K562 (cell line): ENCODE results near the gene DNAAF2. TPM values are rescaled to one million over a fixed set of nuclear protein-coding genes. Genes with fewer than 3 reads are reported as not detected.
A peak's percentile ranks its signal among the peaks of the same experiment; 100 is the strongest.

ENCODE experiments used
- CREB1 ChIP-seq, 2 experiments: sonication (generic) in 1 of 2; formaldehyde crosslinking in 1 of 2; IDR thresholded peaks; 2 replicates each; pipeline versions ENCODE4 v1.6.1 to v1.8.0; 2012 to 2022; ENCODE audit warnings: inconsistent platforms in 1 of 2, mild to moderate bottlenecking in 1 of 2, missing genetic modification reagents in 1 of 2, moderate library complexity in 1 of 2
- GTF2F1 ChIP-seq: IDR thresholded peaks from 2 replicates; pipeline ENCODE4 v1.6.1; 2011; ENCODE audit warnings: low read depth, low read length, improper control_type of control experiment
- HINFP ChIP-seq: fragments of 450-650 bp; conservative IDR thresholded peaks from 2 replicates; pipeline ENCODE4 v1.6.1; 2016; ENCODE audit warnings: missing genetic modification characterization, low read depth, mild to moderate bottlenecking, control low read depth, missing compliant biosample characterization
- MTA2 ChIP-seq: fragments of 450-650 bp; IDR thresholded peaks from 2 replicates; pipeline ENCODE4 v1.6.1; 2016; ENCODE audit warnings: low read depth
- PHB2 ChIP-seq: fragments of 450-650 bp; IDR thresholded peaks from 2 replicates; pipeline ENCODE4 v1.6.1; 2017; ENCODE audit warnings: low read depth
- PPARD ChIP-seq: fragments of 250-450 bp; sonication (Bioruptor Pico); IDR thresholded peaks from 2 replicates; pipeline ENCODE4 v1.8.0; 2022; ENCODE audit warnings: inconsistent platforms, mild to moderate bottlenecking, moderate library complexity
- PURB ChIP-seq: sonication (generic); formaldehyde crosslinking; IDR thresholded peaks from 2 replicates; pipeline ENCODE4 v1.9.0; 2021; ENCODE audit warnings: low read depth, mild to moderate bottlenecking, missing genetic modification reagents
- SAP30 ChIP-seq: fragments of 200-600 bp; sonication (generic); IDR thresholded peaks from 2 replicates; pipeline ENCODE4 v1.6.1; 2012; ENCODE audit warnings: borderline replicate concordance, low read depth, mild to moderate bottlenecking, moderate library complexity, low read length, control low read depth, inconsistent platforms; ENCODE audit not compliant: insufficient read depth, poor library complexity, severe bottlenecking
- TCF15 ChIP-seq: fragments of 250-450 bp; sonication (Bioruptor Pico); IDR thresholded peaks from 2 replicates; pipeline ENCODE4 v1.8.0; 2022; ENCODE audit warnings: moderate library complexity, mild to moderate bottlenecking, inconsistent platforms
- polyA plus RNA-seq, 8 experiments: library from polyadenylated mRNA; depleted of rRNA in 4 of 8; stranded (reverse) in 5 of 8; unstranded in 3 of 8; fragments of >200 nt; fragmentation: Nextera tagmentation in 2 of 8; fragmentation: Illumina TruSeq in 1 of 8; extraction: Ambion mirVana in 2 of 8; extraction: Trizol in 1 of 8; gene quantifications; 2 replicates each; pipeline versions ENCODE4 v1.2.1 to v1.2.3, GENCODE V29; 2011 to 2014; ENCODE audit warnings: inconsistent platforms in 1 of 8, missing spikeins in 1 of 8
- total RNA-seq, 7 experiments: library from RNA; depleted of rRNA in 6 of 7; stranded (reverse); fragments of >200 nt in 6 of 7; fragmentation: Illumina TruSeq in 2 of 7; extraction: Trizol in 2 of 7; gene quantifications; 2 replicates each; pipeline versions ENCODE4 v1.2.1 to v1.2.3, GENCODE V29; 2011 to 2021; ENCODE audit warnings: low replicate concordance in 1 of 7
- TF ChIP-seq, protein P1 (sequence below), 2 experiments: fragments of 450-650 bp in 1 of 2; sonication (generic) in 1 of 2; formaldehyde crosslinking in 1 of 2; IDR thresholded peaks; 2 replicates each; pipeline versions ENCODE4 v1.7.1 to v1.9.0; 2016 to 2022; ENCODE audit warnings: inconsistent platforms in 1 of 2, mild to moderate bottlenecking in 1 of 2, missing genetic modification reagents in 1 of 2
- TF ChIP-seq, protein P2 (sequence below): fragments of 250-450 bp; sonication (Bioruptor Pico); IDR thresholded peaks from 2 replicates; pipeline ENCODE4 v1.4.0; 2020; ENCODE audit warnings: mild to moderate bottlenecking, moderate library complexity, borderline replicate concordance

The DNAAF2 gene
- total and polyA plus RNA-seq, 9 of the 15 experiments (the other 6 are each of a cell fraction or from before 2014, with no cell fraction given), result 2.4 to 14.6 (median 11.1) TPM

DNA sequence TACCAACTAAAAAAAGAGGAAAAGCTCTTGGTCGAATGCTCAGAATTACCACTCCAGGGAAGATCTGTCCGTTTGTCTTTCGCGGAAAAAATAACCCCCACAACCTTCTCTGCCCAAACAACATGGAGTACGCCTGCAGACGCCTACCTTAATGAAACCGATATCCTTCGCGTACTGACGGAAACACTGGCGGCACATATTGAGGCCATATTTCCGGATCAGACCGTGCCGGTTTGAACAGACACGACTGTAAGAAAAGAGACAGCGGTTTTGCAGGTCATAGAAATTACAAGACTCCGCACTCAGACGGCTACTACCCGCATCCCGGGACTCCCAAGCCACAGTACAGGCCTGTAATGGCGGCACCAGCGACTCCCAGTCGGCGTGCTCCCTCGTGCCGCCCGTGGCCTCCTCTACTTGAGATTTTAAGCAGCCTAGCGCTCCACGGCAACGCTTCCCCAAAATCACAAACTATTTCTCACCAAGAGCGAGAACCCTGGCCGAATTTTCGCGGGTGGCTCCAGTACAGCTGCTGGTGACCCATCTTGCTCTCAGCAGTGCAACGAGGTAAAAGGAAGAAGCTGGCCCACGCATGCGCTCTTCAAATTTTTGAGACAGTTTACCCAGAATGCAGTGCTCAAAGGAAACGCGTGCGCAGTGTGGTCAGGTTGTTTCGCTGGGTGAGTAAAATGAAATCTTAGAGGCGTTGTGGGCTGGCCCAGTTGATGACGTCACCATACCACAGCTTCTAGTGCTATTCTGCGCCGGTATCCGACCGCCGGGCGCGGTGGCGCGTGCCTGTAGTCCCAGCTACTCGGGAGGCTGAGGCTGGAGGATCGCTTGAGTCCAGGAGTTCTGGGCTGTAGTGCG lies 49.0 kb downstream of the DNAAF2 start, which contains the start of gene RPS29 (continued):
- TF ChIP-seq TCF15 (CRISPR knock-in tag), result no peak
- TF ChIP-seq, protein P1, sequence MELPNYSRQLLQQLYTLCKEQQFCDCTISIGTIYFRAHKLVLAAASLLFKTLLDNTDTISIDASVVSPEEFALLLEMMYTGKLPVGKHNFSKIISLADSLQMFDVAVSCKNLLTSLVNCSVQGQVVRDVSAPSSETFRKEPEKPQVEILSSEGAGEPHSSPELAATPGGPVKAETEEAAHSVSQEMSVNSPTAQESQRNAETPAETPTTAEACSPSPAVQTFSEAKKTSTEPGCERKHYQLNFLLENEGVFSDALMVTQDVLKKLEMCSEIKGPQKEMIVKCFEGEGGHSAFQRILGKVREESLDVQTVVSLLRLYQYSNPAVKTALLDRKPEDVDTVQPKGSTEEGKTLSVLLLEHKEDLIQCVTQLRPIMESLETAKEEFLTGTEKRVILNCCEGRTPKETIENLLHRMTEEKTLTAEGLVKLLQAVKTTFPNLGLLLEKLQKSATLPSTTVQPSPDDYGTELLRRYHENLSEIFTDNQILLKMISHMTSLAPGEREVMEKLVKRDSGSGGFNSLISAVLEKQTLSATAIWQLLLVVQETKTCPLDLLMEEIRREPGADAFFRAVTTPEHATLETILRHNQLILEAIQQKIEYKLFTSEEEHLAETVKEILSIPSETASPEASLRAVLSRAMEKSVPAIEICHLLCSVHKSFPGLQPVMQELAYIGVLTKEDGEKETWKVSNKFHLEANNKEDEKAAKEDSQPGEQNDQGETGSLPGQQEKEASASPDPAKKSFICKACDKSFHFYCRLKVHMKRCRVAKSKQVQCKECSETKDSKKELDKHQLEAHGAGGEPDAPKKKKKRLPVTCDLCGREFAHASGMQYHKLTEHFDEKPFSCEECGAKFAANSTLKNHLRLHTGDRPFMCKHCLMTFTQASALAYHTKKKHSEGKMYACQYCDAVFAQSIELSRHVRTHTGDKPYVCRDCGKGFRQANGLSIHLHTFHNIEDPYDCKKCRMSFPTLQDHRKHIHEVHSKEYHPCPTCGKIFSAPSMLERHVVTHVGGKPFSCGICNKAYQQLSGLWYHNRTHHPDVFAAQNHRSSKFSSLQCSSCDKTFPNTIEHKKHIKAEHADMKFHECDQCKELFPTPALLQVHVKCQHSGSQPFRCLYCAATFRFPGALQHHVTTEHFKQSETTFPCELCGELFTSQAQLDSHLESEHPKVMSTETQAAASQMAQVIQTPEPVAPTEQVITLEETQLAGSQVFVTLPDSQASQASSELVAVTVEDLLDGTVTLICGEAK (IDR thresholded peaks at IDR 0.05), result peak; percentile 82
- TF ChIP-seq, protein P1 (CRISPR knock-in tag; IDR thresholded peaks at IDR 0.05), result no peak
- TF ChIP-seq GTF2F1, result peak; percentile 35; the same call in 1 of the 2 replicates
- no peak for TF ChIP-seq PHB2
- no peak for TF ChIP-seq PURB (CRISPR knock-in tag)
- peak; percentile 87 for TF ChIP-seq CREB1 (IDR thresholded peaks at IDR 0.05)
- peak; percentile 94 for TF ChIP-seq CREB1 (CRISPR knock-in tag; IDR thresholded peaks at IDR 0.05)
- TF ChIP-seq, protein P2, sequence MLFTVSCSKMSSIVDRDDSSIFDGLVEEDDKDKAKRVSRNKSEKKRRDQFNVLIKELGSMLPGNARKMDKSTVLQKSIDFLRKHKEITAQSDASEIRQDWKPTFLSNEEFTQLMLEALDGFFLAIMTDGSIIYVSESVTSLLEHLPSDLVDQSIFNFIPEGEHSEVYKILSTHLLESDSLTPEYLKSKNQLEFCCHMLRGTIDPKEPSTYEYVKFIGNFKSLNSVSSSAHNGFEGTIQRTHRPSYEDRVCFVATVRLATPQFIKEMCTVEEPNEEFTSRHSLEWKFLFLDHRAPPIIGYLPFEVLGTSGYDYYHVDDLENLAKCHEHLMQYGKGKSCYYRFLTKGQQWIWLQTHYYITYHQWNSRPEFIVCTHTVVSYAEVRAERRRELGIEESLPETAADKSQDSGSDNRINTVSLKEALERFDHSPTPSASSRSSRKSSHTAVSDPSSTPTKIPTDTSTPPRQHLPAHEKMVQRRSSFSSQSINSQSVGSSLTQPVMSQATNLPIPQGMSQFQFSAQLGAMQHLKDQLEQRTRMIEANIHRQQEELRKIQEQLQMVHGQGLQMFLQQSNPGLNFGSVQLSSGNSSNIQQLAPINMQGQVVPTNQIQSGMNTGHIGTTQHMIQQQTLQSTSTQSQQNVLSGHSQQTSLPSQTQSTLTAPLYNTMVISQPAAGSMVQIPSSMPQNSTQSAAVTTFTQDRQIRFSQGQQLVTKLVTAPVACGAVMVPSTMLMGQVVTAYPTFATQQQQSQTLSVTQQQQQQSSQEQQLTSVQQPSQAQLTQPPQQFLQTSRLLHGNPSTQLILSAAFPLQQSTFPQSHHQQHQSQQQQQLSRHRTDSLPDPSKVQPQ, result no peak
- TF ChIP-seq MTA2, result no peak
- TF ChIP-seq SAP30, result peak; percentile 44
- no peak for TF ChIP-seq HINFP (tag)
- no peak for TF ChIP-seq PPARD (CRISPR knock-in tag)
